Activated effector memory CD4-positive, alpha-beta T cell treated with anti-CD3 and anti-CD28 coated beads, Interleukin-2, amount 50 U/mL, for 16 hours (primary cell): ENCODE measurements around the gene ACP2.

Experiments used
- DNase-seq: peaks from one replicate; pipeline ENCODE4 v3.0.0-alpha.2; 2020

The ACP2 gene

GRCh38 chr11:47268448-47269001, 19.9 kb upstream of the ACP2 start:
- DNase-seq = no peak

DNA sequence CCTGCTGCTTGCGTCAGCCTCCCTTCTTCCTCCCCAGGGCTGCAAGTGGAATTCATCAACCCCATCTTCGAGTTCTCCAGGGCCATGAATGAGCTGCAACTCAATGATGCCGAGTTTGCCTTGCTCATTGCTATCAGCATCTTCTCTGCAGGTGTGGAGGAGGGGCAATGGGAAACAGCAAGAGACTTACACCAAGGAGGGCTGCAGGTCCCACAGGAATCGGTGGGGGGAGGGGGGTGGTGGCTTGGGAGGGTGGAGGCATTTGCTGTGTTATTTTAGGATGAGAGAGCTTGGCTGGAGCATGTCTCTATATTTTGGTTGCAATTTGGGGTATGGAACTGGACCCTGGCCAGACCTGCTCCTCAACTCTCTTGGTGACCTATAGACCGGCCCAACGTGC, 19.3 kb upstream of the ACP2 start:
- no peak for DNase-seq

- DNase-seq = no peak
Observed at GRCh38 chr11:47264521-47264920, 15.9 kb upstream of the ACP2 start.

GRCh38 chr11:47264119-47264518, 15.5 kb upstream of the ACP2 start:
- no peak for DNase-seq

DNA sequence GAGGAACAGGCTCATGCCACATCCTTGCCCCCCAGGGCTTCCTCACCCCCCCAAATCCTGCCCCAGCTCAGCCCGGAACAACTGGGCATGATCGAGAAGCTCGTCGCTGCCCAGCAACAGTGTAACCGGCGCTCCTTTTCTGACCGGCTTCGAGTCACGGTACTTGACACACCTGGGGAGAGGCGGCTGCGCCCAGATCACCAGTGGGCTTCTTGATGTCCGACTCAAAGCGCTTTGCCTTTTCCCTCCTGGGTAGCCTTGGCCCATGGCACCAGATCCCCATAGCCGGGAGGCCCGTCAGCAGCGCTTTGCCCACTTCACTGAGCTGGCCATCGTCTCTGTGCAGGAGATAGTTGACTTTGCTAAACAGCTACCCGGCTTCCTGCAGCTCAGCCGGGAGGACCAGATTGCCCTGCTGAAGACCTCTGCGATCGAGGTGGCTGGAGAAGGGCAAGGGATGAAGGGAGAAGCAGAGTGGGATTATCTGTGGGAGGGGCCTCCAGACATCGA, 12.7 kb upstream of the ACP2 start:
- no peak for DNase-seq

DNA sequence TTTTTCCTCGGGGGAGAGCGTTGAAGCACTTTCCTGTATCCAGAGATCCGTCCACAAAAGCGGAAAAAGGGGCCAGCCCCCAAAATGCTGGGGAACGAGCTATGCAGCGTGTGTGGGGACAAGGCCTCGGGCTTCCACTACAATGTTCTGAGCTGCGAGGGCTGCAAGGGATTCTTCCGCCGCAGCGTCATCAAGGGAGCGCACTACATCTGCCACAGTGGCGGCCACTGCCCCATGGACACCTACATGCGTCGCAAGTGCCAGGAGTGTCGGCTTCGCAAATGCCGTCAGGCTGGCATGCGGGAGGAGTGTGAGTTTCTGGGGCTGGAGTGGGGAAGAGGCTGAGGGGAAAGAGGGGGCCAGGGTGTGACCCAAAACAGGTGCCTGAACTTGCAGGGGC, 11.8 kb upstream of the ACP2 start:
- no peak for DNase-seq

- peak; percentile 73 for DNase-seq
Observed at GRCh38 chr11:47259232-47259977, 10.8 kb upstream of the ACP2 start.

- DNase-seq = no peak
Observed at GRCh38 chr11:47258317-47258902, 9.8 kb upstream of the ACP2 start.

DNA sequence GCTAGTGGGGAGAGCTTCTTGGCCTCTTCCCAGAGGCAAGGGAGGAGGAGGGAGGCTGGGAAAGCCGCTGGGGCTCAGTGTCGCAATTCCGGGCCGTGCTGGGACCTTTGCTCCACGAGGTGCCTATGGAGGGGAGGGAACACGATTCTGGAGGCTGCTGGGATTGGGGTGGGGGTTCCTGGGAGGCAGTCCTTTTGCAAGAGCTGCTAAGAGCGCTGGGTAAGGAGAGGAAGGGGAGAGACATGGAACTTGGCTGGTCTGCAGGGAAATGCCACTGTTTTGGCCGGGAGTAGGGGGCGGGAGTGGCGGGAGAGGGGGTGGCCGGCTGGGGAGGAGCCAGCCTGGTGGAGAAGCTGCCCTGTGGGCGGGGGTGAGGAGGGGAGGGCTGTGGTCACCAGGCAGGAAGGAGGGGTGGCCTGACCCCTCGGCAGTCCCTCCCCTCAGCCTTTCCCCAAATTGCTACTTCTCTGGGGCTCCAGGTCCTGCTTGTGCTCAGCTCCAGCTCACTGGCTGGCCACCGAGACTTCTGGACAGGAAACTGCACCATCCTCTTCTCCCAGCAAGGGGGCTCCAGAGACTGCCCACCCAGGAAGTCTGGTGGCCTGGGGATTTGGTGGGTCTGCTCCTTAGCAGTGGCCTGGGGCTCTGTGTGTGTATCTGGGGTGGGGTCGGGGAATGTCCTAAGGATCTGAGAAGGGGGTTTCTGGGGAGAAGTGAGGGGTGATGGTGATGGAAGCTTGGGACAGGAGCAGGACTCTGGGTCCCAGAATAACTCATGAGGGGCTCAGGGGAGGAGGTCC, 9.1 kb upstream of the ACP2 start, which contains the start of gene NR1H3:
NR1H3 (plus strand) TSS at position 480 of the 800 bp plus-strand sequence. CDS start 1,221 bp downstream, outside the sequence.
- no peak for DNase-seq

DNA sequence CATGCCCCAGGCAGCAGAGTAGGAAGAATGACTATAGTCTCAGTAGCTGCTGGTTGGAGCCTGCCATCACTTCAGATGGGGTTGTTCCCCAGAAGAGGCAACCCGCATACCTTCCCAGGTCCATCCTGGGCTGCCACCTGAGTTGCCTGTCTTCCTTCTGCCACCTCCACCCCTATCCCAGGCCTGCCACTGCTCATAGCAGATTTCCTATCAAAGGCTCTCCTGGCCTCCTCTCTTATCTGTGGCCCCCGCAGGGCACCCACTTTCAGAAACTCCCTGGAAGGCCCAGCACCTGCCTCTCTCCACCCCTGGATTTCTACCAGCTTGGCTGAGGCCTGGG, 8.5 kb upstream of the ACP2 start:
- DNase-seq = no peak

GRCh38 chr11:47256374-47256773, 7.8 kb upstream of the ACP2 start:
- DNase-seq = no peak

DNA sequence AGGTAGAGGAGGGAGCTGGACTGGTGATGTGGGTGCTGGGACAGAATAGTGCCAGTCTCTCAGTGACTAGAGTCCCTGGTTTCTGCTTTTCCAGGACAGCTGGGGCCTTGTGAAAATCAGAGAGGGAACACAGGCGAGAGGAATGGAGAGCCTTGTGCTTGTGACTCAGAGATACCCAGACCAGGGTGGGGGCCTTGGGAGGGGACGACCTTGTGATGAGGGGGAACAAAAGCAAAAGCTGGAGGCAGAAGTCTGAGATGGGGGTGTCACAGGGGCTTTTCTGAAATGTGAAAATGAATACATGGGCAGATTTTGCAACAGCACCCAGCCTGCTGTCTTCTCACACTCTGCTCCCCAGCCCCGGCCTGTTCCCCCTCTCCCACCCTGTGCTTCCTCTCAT, 5.8 kb upstream of the ACP2 start:
- DNase-seq = no peak

- DNase-seq = no peak
Observed at GRCh38 chr11:47253660-47254059, 5.0 kb upstream of the ACP2 start.

DNA sequence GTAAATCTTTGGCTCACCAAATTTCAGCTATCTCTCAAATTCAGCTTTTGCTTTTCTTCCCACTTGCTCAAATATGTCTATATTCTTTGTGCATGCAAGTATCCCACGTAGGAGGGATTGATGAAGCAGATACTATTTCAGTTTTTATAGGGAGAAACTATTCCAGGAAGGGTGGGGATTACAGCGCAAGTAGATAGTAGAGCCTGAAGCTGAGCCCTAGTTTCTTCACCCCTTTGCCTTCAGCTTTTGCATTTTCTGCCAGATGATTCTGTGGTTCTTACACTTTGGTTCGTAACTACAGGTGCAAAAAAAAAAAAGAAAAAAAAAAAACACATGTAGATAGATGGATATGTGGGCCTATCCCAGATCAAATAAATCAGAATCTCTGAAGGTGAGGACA, 3.1 kb upstream of the ACP2 start:
- DNase-seq = no peak

DNA sequence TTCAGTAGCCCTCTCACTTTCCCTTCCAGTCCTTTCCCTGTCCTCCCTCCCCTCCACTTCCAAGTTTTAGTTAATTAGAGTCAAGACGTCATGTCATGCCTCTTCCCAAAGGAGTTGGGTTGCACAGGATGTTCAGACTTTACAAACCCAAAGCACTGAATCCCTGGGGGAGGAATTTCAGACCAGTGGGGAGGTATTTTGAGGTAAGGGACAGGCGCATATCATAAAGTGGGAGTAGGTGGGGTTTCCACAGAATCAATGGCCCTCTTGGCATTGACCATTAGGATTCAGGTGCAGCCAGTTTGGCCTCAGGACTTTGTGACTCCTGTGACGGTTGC, 733 bp upstream of the ACP2 start:
- no peak for DNase-seq

DNA sequence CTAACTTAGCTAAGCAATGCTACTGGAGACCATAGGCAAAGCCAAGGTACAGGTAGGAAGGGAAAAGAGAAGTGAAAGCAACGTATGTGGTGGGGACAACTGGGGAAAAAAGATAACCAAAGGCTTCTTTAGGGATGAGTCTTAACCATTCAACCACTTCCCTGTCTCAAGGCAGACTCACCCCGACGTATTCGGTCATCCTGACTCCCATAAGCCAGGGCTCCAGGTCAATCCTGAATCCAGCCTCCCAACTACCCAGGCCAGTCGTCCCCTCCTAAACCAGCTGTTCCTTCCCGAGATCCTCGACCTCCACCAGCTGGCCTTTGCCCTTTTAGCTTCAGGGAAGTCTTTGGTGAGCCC, 330 bp downstream of the ACP2 start:
- DNase-seq = no peak

DNA sequence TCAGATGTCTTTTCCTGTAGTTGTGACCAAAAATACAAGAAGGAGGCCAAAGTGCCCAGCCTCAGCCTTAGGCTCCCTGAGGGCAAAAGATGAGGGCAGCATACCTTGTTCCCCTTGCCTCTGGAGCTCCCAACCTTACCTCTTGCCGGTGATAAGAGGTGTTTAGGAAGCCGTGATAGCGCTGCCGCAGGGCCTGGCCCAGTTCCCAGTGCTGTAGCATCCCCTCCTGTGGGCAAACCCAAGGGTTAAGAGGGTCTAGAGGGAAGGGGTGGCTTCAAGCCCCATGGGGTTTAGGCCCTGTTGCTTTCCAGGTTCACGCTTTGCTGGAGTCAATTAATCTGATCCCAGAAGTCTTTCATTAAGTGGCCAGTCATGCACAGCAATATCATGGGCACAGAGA, 1.1 kb downstream of the ACP2 start:
- no peak for DNase-seq

- no peak for DNase-seq
Observed at GRCh38 chr11:47245611-47246357, 2.8 kb downstream of the ACP2 start.

DNA sequence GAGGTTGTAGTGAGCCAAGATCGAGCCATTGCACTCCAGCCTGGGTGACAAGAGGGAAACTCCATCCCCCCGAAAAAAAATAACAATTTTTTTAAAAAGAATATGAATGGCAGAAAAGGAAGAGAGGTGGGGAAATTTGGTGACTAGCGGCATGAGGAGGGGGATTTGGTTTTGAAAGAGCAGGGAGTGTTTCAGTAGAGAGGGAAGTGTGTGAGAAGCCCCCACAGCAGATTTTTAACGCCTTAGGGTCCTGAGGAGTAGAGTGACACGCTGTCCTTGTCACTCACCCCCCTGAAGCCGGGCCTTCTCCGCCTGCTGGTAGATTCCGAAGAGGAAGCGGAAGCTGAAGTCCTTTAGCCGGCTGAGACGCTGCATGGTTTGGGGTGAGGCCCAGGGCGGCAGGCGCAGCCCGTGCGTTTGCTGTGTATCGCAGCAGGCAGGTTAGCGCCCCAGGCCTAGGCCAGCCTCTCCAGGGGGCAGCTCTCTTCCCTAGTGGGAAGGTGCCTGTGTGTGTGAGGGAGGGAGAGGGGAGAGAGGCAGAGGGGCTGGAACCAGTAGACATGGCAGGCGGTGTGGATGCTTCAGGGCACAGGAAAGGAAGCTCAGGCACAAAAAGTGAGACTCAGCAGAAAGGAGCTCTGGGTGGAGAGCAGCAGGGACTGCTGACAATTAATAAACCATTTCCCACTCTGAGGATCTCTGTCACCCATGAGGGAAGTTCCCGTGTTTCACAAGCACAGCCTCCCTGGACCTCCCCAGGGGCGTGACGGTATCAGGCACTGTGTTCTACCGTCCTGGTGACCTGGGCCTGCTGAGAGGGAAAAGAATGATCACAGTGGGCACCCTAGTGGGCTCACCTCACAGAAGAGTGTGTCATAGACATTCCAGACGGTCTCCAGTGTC, 3.9 kb downstream of the ACP2 start:
- no peak for DNase-seq

DNA sequence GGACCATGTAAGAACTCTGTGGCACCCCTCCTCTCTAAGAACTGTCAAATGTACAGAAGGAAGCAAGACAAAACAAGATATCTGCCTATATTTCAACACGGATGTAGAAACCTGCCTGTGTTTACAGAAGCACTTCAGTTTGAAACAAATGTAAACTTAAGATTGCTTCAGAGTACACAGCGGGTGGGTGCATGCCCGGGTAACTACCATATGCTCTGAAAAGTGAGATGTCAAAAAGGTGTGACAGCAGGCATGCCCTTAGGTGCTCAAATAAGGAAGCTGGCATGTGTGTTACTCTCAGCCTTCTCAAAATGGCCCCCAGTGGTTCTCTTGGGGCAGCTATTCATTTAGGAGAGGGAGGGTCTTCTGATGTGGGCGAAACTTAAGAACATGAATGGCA, 5.2 kb downstream of the ACP2 start:
- DNase-seq = no peak

- no peak for DNase-seq
Observed at GRCh38 chr11:47242596-47243192, 5.9 kb downstream of the ACP2 start.
